Heart right ventricle (tissue), 16 donors: ENCODE results near the gene DNPH1. TPM values are rescaled to one million over a fixed set of nuclear protein-coding genes. Genes with fewer than 3 reads are reported as not detected.
A peak's percentile ranks its signal among the peaks of the same experiment; 100 is the strongest.

ENCODE experiments used
- ATAC-seq, 8 donors: fragments of 200-7000 bp; cut with Tn5 transposase; one replicate each; pipeline ENCODE4 v1.9.1; 2020; ENCODE audit warnings: mild to moderate bottlenecking in 8 of 8, moderate library complexity in 8 of 8, moderate number of reproducible peaks in 1 of 8
- DNase-seq, 2 donors: peaks; one replicate each; pipeline ENCODE4 v3.0.0-alpha.2; 2020
- H3K27ac ChIP-seq, 10 donors: fragments of 200-600 bp; sonication (generic) in 2 of 10; one replicate each; pipeline versions ENCODE4 v1.5.0 to v1.8.0; 2020 to 2022; ENCODE audit warnings: mild to moderate bottlenecking in 3 of 10
- H3K27me3 ChIP-seq, 7 donors: fragments of 200-600 bp; one replicate each; pipeline ENCODE4 v1.8.0; 2021 to 2022; ENCODE audit warnings: mild to moderate bottlenecking in 2 of 7
- H3K36me3 ChIP-seq, 9 donors: fragments of 200-600 bp; sonication (generic) in 1 of 9; one replicate each; pipeline versions ENCODE4 v1.5.0 to v1.8.0; 2020 to 2022; ENCODE audit warnings: mild to moderate bottlenecking in 2 of 9
- H3K4me1 ChIP-seq, 9 donors: fragments of 200-600 bp; sonication (generic) in 1 of 9; one replicate each; pipeline versions ENCODE4 v1.5.0 to v1.8.0; 2020 to 2022; ENCODE audit warnings: mild to moderate bottlenecking in 4 of 9
- H3K4me3 ChIP-seq, 10 donors: fragments of 200-600 bp; sonication (generic) in 2 of 10; one replicate each; pipeline versions ENCODE4 v1.5.0 to v1.8.0; 2020 to 2022; ENCODE audit warnings: mild to moderate bottlenecking in 7 of 10, moderate library complexity in 2 of 10
- H3K9me3 ChIP-seq, 11 donors: fragments of 200-600 bp in 10 of 11; sonication (generic) in 2 of 11; one replicate each; pipeline versions ENCODE4 v1.5.0 to v1.8.0; 2013 to 2022; ENCODE audit warnings: mild to moderate bottlenecking in 2 of 11, control low read depth in 1 of 11, moderate library complexity in 1 of 11
- CTCF ChIP-seq, 9 donors: fragments of 200-600 bp; sonication (generic) in 2 of 9; IDR thresholded peaks; one replicate each; pipeline versions ENCODE4 v1.5.0 to v1.8.0; 2021 to 2022; ENCODE audit warnings: antibody characterized with exemption in 9 of 9, mild to moderate bottlenecking in 5 of 9, moderate library complexity in 1 of 9
- WGBS, 2 donors: extraction: QIAGEN DNeasy Blood & Tissue Kit; methylation state at CpG; one replicate each; pipeline ENCODE4 v1.1.7; 2013; ENCODE audit warnings: inconsistent platforms in 1 of 2; 5-methylcytosine and 5-hydroxymethylcytosine counted together
- intact Hi-C, 10 donors: fragments of 100-400 bp; cut with DNase I; formaldehyde crosslinking; loops; one replicate each; pipeline versions ENCODE4 v1.11.1 to v1.14.2; 2022
- polyA plus RNA-seq, 2 donors: library from polyadenylated mRNA; stranded (reverse); fragments of 200-250 nt; gene quantifications; one replicate each; pipeline ENCODE4 v1.2.3, GENCODE V29; 2013
- total RNA-seq, 10 donors: library from RNA; stranded (reverse); fragmentation: NEBNext Ultra II Directional in 3 of 10; extraction: Animal tissue kit (Norgen Biotek cat#: 25700) in 3 of 10; gene quantifications; one replicate each; pipeline versions ENCODE4 v1.2.1 to v1.2.4, GENCODE V29; 2021 to 2023
- donor health status: Arrhythmogenic right ventricular cardiomyopathy.
- donor health status: ischemic (EF 13 %, LVEDD 7.1; RV severe dilation, severe dysfunction).
- donor health status: healthy with polysubstance abuse.
- donor health status: DM: no; HTN: yes; CAD: no.
- donor health status: DM: no; HTN: no; CAD: no.
- donor health status: ischemic (EF 25% LVEDD 6.9; RV normal size, moderate dysfunction).
- donor health status: ischemic (EF 25% LVEDD 5.7; RV mildly dilated, moderate dysfunction).
- donor health status: healthy.
- donor health status: DM: yes; HTN: yes; CAD: no.
- donor health status: Ischemic cardiomyopathy.
- donor health status: ischemic (EF 35%, LVEDD 5.7; RV mildly dilated, moderate dysfunction).
- donor health status: nonischemic (EF 11% LVEDD 7.7; RV severe dilation, severe dysfunction).
- donor health status: DM: yes; HTN: yes; CAD: no.
- donor health status: PGD.
- donor health status: ischemic (EF 29% LVEDD 5.4; RV normal size, mild dysfunction).
- donor health status: nonischemic (EF 23%, LVEDD 6.1; RV moderate dilation, normal function).

Gene DNPH1
- total and polyA plus RNA-seq, 12 donors = 16.0 to 51.3 (median 26.2) TPM

- Histone ChIP-seq H3K27ac (no peak overlapping the region), H3K36me3 (no peaks in the 10 kb centered on the region), H3K4me3 (peak overlapping the region in 2 of 10 donors; percentile 44 to 52), H3K4me1 (peaks cover 4 to 29% (median 15%) of the 10 kb centered on the region in 9 donors), H3K27me3 (peaks cover 3 to 65% (median 31%) of the 10 kb centered on the region in 7 donors), H3K9me3 (no peaks in the 10 kb centered on the region)
- intact Hi-C loops = loop anchor here in 1 of 10 donors (10.0 kb wide), 1 partner anchor 60 kb away; no protein-coding TSS in a partner anchor
- 82% methylated on average over 10 of the region's 10 CpGs for WGBS, 2 donors
- no peak for TF ChIP-seq CTCF (IDR thresholded peaks at IDR 0.05)
- DNase-seq (no peak), ATAC-seq (no peak)
Observed at GRCh38 chr6:43274127-43274915, 45.0 kb upstream of the DNPH1 start.

DNA sequence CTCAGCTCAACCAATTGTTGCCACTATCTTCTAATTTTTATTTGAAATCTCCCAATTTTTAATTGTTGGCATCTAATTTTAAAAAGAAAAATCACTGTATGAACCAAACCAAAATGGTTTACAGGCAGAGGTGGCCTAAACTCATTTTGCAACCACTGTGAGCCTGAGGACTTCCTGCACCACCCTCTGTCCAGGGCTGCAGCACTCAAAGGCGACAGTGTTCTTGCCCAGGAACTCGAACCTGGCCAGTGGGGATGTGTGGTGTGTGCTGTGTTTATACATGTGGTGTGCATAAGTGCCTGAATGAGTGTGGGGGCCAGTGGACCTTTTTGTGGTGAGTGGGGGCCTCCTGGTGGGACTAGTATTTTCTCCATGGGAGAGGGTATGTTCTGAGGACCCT is 44.4 kb upstream of the DNPH1 start:
- WGBS, 2 donors = 72 to 75% methylated on average over 2 of the region's 2 CpGs

GRCh38 chr6:43271944-43272343 is 42.7 kb upstream of the DNPH1 start:
- peaks cover 3 to 76% (median 34%) of the 10 kb centered on the region in 7 donors for H3K27me3 ChIP-seq
- H3K9me3 ChIP-seq = no peaks in the 10 kb centered on the region
- intact Hi-C loops = loop anchor here in 1 of 10 donors (10.0 kb wide), 1 partner anchor 63 kb away; no protein-coding TSS in a partner anchor
- H3K36me3 ChIP-seq = no peaks in the 10 kb centered on the region
- no peak for ATAC-seq
- no peak for DNase-seq
- no peak overlapping the region for H3K27ac ChIP-seq
- H3K4me1 ChIP-seq = peaks cover 8 to 52% (median 33%) of the 10 kb centered on the region in 9 donors
- TF ChIP-seq CTCF (IDR thresholded peaks at IDR 0.05) = no peak
- H3K4me3 ChIP-seq = no peak overlapping the region

More for the DNA sequence above, 44.4 kb upstream of the DNPH1 start:
- intact Hi-C loops = loop anchor here in 1 of 10 donors (10.0 kb wide), 1 partner anchor 61 kb away; no protein-coding TSS in a partner anchor
- peaks cover 3 to 71% (median 34%) of the 10 kb centered on the region in 7 donors for H3K27me3 ChIP-seq
- ATAC-seq (no peak), DNase-seq (no peak)
- H3K27ac ChIP-seq = no peak overlapping the region
- no peak overlapping the region for H3K4me3 ChIP-seq
- TF ChIP-seq CTCF (IDR thresholded peaks at IDR 0.05) = no peak
- no peaks in the 10 kb centered on the region for H3K36me3 ChIP-seq
- H3K9me3 ChIP-seq = no peaks in the 10 kb centered on the region
- peaks cover 8 to 35% (median 21%) of the 10 kb centered on the region in 9 donors for H3K4me1 ChIP-seq

DNA sequence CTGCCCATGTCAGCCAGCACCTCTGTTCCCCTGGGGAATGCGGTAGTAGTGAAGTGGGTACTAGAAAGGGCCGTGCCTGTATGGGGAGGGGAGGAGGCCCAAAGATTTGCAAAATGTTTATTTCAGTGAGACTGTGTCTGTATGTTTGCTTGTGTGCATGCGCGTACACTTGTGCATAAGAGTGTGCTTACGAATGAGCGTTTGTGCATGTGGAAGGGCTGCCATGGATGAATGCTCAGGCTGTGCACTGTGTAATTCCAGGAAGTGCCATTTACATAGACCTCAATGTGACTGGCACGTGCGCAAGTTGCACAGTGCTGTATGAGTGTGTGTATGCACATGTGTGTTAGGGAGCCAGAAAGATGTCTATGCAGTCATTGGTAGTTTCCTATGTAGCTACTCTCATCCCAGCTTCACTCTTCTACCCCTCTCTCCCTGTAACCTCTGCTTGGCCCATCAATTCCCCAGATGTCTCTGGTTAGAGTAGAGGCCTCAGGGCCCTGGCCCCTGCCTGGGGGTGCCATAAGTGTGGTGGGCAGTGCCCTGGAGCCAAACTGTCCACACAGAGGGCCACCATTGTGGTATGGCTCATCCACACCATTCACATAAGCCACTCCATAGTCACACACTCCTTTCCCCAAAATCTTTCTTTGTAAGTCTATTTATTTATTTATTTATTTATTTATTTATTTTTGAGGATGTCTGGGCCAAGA is 42.0 kb upstream of the DNPH1 start:
- DNase-seq (no peak), ATAC-seq (no peak)
- WGBS, 2 donors = 84 to 85% methylated on average over 8 of the region's 8 CpGs
- Histone ChIP-seq H3K27ac (peak overlapping the region in 2 of 10 donors; percentile 43 to 68), H3K27me3 (peaks cover 3 to 69% (median 29%) of the 10 kb centered on the region in 7 donors), H3K4me1 (peaks cover 8 to 50% (median 32%) of the 10 kb centered on the region in 9 donors), H3K9me3 (no peaks in the 10 kb centered on the region), H3K4me3 (no peak overlapping the region), H3K36me3 (no peaks in the 10 kb centered on the region)
- intact Hi-C loops = loop anchor here in 1 of 10 donors (10.0 kb wide), 1 partner anchor 64 kb away; no protein-coding TSS in a partner anchor
- TF ChIP-seq CTCF (IDR thresholded peaks at IDR 0.05) = no peak
